Central memory CD8-positive, alpha-beta T cell (primary cell): ENCODE measurements around the gene ZBTB22.
"Not testable (repeated sequence)": the region's sequence is repeated elsewhere in the genome, so short reads cannot be mapped to it uniquely, and the experiment has no call there.

ENCODE experiments used
- ATAC-seq: fragments of 150-1000 bp; cut with Tn5 transposase; replicated peaks from 2 replicates; pipeline ENCODE4 v1.10.0; 2022; ENCODE audit warnings: mild to moderate bottlenecking, moderate FRiP score, moderate number of reproducible peaks; ENCODE audit not compliant: poor library complexity, severe bottlenecking; ENCODE audit errors: extremely low read depth
- DNase-seq, 2 donors: peaks; one replicate each; pipeline ENCODE4 v3.0.0; 2021; ENCODE audit warnings: low spot score in 2 of 2
- H3K27ac Mint-ChIP-seq: one replicate; pipeline ENCODE4 v1.8.0; 2022; ENCODE audit warnings: low read depth, mild to moderate bottlenecking, moderate library complexity, mixed read lengths
- H3K27me3 Mint-ChIP-seq: one replicate; pipeline ENCODE4 v1.8.0; 2022; ENCODE audit warnings: mixed read lengths
- H3K36me3 Mint-ChIP-seq: one replicate; pipeline ENCODE4 v1.8.0; 2022; ENCODE audit warnings: mild to moderate bottlenecking, moderate library complexity, mixed read lengths; ENCODE audit not compliant: insufficient read depth
- H3K4me1 Mint-ChIP-seq: one replicate; pipeline ENCODE4 v1.8.0; 2022; ENCODE audit warnings: mixed read lengths
- H3K4me3 Mint-ChIP-seq: one replicate; pipeline ENCODE4 v1.8.0; 2022; ENCODE audit warnings: mild to moderate bottlenecking, moderate library complexity, mixed read lengths
- H3K9me3 Mint-ChIP-seq: one replicate; pipeline ENCODE4 v1.8.0; 2022; ENCODE audit warnings: mixed read lengths

The ZBTB22 gene

DNA sequence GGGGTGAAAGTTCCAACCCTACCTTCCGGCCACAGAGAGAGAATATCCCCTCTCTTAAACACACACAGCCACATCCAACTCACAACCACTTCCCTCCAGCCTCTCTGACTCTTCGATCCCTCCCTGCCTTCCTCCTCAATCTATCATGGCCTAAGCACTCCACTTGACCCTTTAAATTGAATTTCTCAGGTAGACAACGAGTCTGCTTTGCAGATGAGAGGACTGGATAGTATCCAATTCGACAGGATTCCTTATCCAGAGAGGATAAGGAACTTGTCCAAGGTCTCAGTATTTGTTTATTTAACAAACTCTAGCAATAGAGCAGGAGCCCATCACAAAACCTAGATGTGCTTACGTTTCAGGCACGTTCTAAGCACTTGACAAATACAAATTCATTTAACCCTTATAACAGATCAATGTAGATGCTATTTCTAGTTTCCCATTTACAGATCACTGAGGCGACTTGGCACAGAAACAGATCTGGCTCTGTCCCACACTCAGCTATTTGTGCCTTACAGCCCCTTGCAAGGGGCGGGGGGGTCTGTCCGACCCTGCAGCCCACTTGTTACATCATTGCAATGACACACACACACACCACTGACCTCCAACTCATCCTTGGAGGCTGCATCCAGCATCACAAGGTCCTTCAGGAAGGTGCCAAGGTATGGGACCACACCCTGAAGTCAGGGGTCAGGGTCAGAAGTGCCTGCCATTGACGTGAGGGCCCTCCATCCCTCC is 23.3 kb downstream of the ZBTB22 start:
- Mint-ChIP-seq H3K27ac (no peak overlapping the region), H3K36me3 (peaks cover 30% of the 10 kb centered on the region), H3K4me3 (no peak overlapping the region), H3K9me3 (no peaks in the 10 kb centered on the region), H3K27me3 (no peaks in the 10 kb centered on the region), H3K4me1 (peaks cover 47% of the 10 kb centered on the region)
- ATAC-seq (no peak), DNase-seq (no peak)

DNA sequence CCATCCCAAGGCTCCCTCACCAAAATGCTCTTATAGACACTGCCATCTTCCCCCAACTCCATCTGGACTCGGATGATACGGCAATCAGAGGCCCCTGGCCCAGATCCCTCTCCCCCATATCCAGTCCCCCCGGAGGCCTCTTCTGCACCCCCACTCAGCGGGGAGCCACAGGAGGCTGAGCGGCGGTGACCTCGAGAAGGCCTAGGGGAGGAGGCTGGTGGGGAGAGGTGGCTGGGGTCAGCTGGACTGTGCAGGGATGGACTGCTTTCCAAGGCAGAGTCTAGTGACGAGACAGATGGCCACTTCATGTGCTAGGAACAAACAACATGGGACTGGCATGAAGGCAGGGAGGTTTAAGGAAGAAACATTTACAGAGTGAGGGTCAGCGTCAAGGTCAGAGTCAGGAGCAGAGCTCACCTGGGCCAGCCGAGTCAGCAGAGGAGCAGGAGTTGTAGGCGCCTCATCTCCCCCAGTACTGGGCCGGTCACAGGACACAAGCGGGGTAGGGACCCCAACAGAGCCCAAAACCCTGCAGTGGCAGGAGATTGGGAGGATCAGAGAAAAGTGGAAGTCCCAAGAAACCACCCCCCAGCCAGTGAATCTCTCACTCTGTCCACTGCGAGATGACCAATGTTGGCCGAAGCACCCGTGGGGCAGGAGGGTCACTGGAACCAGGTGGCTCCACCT is 24.4 kb downstream of the ZBTB22 start:
- ATAC-seq (no peak), DNase-seq (no peak)
- Mint-ChIP-seq H3K27me3 (no peaks in the 10 kb centered on the region), H3K36me3 (peaks cover 28% of the 10 kb centered on the region), H3K4me1 (peaks cover 51% of the 10 kb centered on the region), H3K9me3 (no peaks in the 10 kb centered on the region), H3K4me3 (no peak overlapping the region), H3K27ac (no peak overlapping the region)

DNA sequence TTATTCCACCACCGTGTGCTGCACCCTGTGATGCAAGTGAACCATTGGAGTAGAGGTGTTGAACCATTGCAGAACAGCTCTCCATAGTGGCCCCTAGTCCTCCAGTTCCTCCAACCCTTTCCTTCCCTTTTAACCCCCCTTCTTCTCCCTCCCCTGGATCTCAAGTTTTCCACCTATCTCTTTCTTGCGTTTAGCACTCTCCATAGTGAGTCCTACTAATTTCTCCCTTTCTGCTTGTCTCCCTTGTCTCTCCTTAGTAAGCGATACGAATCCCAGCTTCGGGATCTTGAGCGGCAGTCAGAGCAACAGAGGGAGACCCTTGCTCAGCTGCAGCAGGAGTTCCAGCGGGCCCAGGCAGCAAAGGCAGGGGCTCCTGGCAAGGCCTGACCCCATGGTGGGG is 27.1 kb downstream of the ZBTB22 start:
- Mint-ChIP-seq H3K4me1 (peaks cover 47% of the 10 kb centered on the region), H3K27ac (no peak overlapping the region), H3K4me3 (peak overlapping the region; percentile 94), H3K9me3 (no peaks in the 10 kb centered on the region), H3K27me3 (no peaks in the 10 kb centered on the region), H3K36me3 (peaks cover 25% of the 10 kb centered on the region)
- ATAC-seq (no peak), DNase-seq (no peak)

DNA sequence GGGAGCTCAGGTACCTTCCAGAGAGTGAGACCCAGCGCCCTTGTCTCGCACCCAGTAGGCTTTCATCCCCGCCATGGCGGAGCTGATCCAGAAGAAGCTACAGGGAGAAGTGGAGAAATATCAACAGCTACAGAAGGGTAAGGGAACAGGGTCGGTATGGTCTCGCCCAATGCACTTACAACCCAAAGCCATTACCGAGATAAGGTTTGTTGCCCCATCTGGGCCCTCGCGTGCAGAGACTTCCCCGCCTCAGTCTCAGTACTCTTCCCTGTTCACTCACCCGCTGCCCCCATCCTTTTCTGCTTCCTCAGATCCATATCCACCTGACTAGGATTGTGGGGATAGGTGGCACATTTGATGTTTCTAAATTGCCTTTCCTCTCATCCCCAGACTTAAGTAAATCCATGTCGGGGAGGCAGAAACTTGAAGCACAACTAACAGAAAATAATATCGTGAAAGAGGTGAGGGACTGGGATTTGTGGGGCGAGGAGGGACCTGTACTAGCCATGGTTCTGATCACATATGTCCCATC is 27.7 kb downstream of the ZBTB22 start:
- H3K27ac Mint-ChIP-seq = peak overlapping the region; percentile 92
- no peaks in the 10 kb centered on the region for H3K9me3 Mint-ChIP-seq
- no peaks in the 10 kb centered on the region for H3K27me3 Mint-ChIP-seq
- DNase-seq (no peak), ATAC-seq (peak; percentile 15)
- H3K4me3 Mint-ChIP-seq = peak overlapping the region; percentile 94
- H3K4me1 Mint-ChIP-seq = peaks cover 46% of the 10 kb centered on the region
- H3K36me3 Mint-ChIP-seq = peaks cover 25% of the 10 kb centered on the region

DNA sequence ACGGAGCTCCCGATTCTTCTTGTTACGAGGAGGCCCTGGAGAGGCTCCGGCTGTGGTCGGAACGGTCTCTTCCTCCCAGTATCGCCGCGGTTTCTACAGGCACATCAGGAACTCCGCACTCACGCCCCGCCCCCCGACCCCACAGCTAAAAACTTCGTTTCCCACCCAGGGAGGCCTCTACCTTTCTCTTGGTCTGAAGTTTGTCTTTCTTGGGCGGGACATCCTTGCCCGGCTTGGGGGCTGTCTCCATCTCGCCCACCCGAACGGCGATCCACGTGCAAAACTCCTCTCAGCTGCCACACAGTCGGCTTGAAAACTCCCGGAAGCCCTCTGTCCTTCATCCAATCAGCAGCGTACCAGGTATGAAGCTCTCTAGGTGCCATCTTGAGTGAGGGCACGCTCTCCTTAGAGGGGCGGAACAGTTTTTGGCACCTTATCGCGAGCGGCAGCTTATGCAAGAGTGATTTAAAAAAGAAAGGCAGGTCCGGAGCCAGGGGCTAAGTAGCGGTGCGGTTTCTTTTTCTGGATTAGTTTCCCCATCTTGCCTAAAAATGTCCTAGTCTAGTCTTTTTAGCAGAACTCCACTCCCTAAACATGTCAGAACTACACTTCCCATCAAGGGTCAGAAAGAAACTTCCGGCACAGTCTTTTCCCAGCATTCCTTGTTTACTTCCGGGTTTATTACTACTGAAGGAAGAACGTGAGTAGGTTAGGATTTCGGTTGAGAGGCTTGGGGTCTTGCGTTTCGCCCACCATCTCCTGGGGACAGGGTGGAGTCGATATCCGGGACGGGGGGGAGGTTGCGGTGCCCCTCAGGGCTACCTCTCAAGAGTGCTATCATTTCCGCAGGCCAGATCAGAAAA is 28.4 kb downstream of the ZBTB22 start, which contains the start of the genes PFDN6 and WDR46:
Gene PFDN6, plus strand, starts transcription at position 681 of the 863 bp plus-strand sequence. CDS start 256 bp downstream, outside the sequence.
Gene WDR46, minus strand, starts transcription at position 319 of the 863 bp plus-strand sequence. Its CDS starts 69 bp downstream, at position 250.
- Mint-ChIP-seq H3K36me3 (peaks cover 27% of the 10 kb centered on the region), H3K4me1 (peaks cover 46% of the 10 kb centered on the region), H3K4me3 (peak within 1 kb of the TSS; percentile 94)

DNA sequence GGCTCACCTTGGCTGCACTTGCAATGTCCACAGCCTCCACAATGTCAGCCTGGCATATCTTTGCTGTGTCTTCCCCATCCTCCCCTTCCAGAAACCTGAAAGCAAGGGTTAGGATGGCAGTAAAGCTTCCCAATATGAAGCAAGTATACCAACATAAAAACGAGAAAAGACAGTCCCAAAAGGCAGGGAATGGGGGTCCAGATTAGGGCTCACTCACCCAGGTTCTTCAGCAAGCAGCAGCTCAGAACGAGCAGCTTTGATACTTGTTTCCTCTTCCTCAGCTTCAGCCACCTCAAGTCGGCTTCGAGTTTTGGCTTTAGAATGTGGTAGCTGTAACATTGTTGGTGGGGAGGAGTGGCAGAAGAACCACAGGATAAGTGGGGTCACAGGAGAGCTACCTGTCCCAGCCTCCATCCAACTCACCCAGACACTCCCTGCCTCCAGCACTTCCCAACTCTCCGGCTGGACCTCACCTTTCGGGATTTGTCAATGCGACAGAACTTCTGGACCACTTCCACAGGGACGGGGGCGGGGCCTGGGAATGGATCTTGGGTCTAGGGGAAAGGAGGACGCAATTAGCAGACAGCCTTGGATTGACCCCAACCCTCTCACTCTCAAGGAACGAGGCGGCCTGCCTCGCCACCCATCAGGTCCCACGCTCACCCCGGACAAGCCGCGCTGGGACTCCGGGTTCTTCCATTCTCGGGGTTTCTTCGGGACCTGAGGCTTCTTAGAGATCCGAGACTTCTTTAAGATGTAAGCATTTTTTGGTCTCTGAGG is 29.2 kb downstream of the ZBTB22 start:
- H3K36me3 Mint-ChIP-seq = peaks cover 27% of the 10 kb centered on the region
- H3K4me1 Mint-ChIP-seq = peaks cover 46% of the 10 kb centered on the region
- no peaks in the 10 kb centered on the region for H3K9me3 Mint-ChIP-seq
- no peaks in the 10 kb centered on the region for H3K27me3 Mint-ChIP-seq
- H3K4me3 Mint-ChIP-seq = peak overlapping the region; percentile 94
- H3K27ac Mint-ChIP-seq = peak overlapping the region; percentile 92
- DNase-seq (no peak), ATAC-seq (no peak)

More for the DNA sequence above, 28.4 kb downstream of the ZBTB22 start, which contains the start of the genes PFDN6 and WDR46:
- H3K9me3 Mint-ChIP-seq = no peaks in the 10 kb centered on the region
- H3K27me3 Mint-ChIP-seq = no peaks in the 10 kb centered on the region
- ATAC-seq (peak; percentile 97), DNase-seq (peak; percentile 69 to 76)
- peak within 1 kb of the TSS; percentile 92 for H3K27ac Mint-ChIP-seq

DNA sequence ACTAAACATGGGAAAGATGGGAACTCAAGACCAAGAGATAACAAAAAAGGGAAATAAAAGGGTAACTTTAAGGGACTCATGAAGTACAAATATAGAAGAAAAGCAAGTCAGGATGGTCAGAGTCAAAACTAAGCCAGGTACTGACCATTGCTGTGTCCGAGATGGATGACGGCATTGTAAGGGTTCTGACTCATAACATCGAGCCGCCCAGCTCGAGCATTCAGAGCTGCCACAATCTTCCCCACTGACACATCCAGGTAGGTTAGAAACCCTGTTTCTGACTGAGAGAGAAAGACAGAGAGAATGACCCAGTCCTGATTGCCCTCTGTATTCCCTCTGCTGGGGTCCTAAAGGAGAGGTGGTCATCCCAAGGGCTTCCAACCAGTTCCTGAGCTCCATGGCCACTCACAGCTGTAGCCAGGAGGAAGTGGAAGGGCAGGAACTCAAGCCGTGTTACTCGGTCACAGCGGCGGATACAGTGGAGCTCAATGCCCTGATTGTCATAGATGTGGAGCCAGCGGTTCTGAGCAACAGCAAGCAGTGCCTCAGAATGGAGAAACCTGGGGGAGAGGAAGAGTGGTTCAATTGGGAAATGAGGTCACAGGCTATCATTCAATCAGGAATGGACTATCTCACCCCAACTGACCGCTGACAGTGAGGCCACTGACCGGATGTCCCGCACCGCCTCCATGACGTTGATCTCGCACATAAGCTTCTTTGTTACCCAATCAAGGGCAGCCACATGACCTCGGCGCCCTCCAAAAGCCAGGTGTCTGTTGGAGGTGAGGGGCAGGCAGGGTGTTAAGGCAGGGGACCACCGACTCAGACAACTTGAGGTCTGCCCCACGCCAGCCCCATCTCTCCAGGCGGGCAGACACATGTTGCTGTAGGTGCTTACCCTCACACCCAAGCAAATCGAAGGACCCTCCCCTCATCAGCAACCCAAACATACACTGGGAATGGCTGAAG is 30.3 kb downstream of the ZBTB22 start:
- peak overlapping the region; percentile 22 for H3K27ac Mint-ChIP-seq
- DNase-seq = no peak
- H3K9me3 Mint-ChIP-seq = no peaks in the 10 kb centered on the region
- peak overlapping the region; percentile 94 for H3K4me3 Mint-ChIP-seq
- H3K27me3 Mint-ChIP-seq = no peaks in the 10 kb centered on the region
- peaks cover 30% of the 10 kb centered on the region for H3K36me3 Mint-ChIP-seq
- peaks cover 46% of the 10 kb centered on the region for H3K4me1 Mint-ChIP-seq
- no peak for ATAC-seq

DNA sequence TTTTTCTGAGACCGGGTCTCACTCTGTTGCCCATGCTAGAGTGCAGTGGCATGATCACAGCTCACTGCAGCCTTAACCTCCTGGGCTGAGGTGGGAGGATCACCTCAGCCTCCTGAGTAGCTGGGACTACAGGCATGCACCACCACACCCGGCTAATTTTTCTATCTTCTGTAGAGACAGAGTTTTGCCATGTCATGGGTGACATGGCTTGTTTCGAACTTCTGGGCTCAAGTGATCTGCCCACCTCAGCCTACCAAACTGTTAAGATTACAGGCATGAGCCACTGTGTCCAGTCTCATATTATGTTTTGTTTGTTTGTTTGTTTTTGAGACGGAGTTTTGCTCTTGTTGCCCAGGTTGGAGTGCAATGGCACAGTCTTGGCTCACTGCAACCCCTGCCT is 32.3 kb downstream of the ZBTB22 start:
- H3K27me3 Mint-ChIP-seq, H3K27ac Mint-ChIP-seq, H3K4me3 Mint-ChIP-seq, DNase-seq, H3K9me3 Mint-ChIP-seq, ATAC-seq: not testable (repeated sequence)
- peaks cover 36% of the 10 kb centered on the region for H3K4me1 Mint-ChIP-seq
- peaks cover 30% of the 10 kb centered on the region for H3K36me3 Mint-ChIP-seq

DNA sequence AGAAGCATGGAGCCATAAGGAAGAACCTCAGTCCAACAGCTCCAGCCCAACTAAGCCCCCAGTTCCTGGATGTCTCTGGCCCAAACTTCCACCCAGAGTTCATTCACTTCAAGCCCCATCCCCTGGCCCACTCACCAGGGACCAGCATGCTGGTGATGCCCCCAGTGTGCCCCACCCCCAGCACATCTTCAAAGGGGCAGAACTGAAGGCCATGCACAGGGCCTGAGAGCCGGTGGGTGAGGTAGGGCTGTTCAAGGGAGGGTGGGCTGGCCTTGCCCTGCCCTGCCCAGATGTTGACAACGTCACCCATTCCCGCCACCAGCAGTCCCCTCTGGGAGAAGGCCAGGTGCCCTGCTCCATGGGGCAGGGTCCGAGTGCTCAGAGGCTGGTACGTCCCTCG is 37.0 kb downstream of the ZBTB22 start:
- Mint-ChIP-seq H3K9me3 (no peaks in the 10 kb centered on the region), H3K4me3 (no peak overlapping the region), H3K4me1 (peaks cover 41% of the 10 kb centered on the region), H3K36me3 (peaks cover 35% of the 10 kb centered on the region), H3K27ac (peak overlapping the region; percentile 53), H3K27me3 (no peaks in the 10 kb centered on the region)
- ATAC-seq = no peak
- no peak for DNase-seq

DNA sequence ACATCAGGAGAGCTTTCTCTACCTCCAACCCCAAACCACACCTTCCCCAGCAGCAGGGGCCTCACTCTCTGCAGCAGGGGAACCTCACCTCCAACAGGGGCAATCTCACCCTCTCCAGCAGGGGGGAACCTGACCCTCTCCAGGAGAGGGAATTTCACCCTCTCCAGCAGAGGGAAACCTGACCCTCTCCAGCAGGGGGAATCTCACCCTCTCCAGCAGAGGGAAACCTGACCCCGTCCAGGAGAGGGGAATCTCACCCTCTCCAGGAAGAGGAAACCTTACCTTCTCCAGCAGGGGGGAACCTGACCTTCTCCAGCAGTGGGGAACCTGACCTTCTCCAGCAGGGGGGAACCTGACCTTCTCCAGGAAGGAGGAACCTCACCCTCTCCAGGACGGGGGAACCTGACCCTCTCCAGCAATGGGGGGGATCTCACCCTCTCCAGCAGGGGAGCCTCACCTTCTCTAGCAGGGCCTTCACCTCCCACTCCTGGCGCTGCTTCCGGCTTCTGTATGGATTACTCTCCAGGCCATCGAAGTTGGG is 37.5 kb downstream of the ZBTB22 start:
- H3K27me3 Mint-ChIP-seq = no peaks in the 10 kb centered on the region
- peaks cover 37% of the 10 kb centered on the region for H3K36me3 Mint-ChIP-seq
- DNase-seq = no peak

More for the DNA sequence above, 37.5 kb downstream of the ZBTB22 start:
- Mint-ChIP-seq H3K4me1 (peaks cover 43% of the 10 kb centered on the region), H3K27ac (peak overlapping the region; percentile 53), H3K4me3 (peak overlapping the region; percentile 34), H3K9me3 (no peaks in the 10 kb centered on the region)
- ATAC-seq = no peak
